Measurements from ENCODE around the gene RHBDL3.

The RHBDL3 gene

DNA sequence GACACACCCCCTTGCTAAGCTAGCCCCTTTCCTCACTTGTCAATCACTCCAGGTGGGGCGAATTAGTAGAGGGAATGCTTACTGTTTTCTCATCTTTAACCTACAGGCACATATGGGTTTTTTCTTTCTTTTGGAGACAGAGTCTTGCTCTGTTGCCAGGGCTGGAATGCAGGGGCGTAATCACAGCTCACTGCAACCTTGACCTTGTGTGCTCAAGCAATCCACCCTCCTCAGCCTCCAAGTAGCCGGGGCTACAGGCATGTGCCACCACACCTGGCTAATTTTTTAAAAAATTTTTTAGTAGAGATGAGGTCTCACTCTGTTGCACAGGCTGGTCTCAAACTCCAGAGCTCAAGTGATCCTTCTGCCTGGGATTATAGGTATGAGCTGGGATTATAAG, 38.7 kb upstream of the RHBDL3 start:
- Histone ChIP-seq H3K9me3 (replicated peaks; ENCODE audit: insufficient read depth, low read length) (no peaks in the 10 kb centered on the region), H3F3A (ENCODE audit: insufficient read depth, low read length) (peaks cover 5% of the 10 kb centered on the region), H3K4me2 (ENCODE audit: low read depth, low read length) (no peak overlapping the region), H4K20me1 (ENCODE audit: insufficient read depth, low read length) (no peaks in the 10 kb centered on the region), H3K27ac (ENCODE audit: low read length) (no peak overlapping the region), H3K27me3 (replicated peaks; ENCODE audit: insufficient read depth, low read length) (no peaks in the 10 kb centered on the region), H3K79me2 (ENCODE audit: low read length) (no peaks in the 10 kb centered on the region), H2AFZ (ENCODE audit: low read length) (no peak overlapping the region), H3K36me3 (replicated peaks; ENCODE audit: insufficient read depth, low read length) (no peaks in the 10 kb centered on the region), H3K4me3 (ENCODE audit: low read length) (no peak overlapping the region), H3K9me2 (replicated peaks; ENCODE audit: insufficient read depth, low read length) (no peaks in the 10 kb centered on the region), H3K4me1 (ENCODE audit: low read length) (peaks cover 4% of the 10 kb centered on the region; the same call in 1 of the 2 replicates), H3K9ac (ENCODE audit: low read length) (no peak overlapping the region)
- no peak for DNase-seq
- TF ChIP-seq EZH2phosphoT487 (IDR thresholded peaks at IDR 0.05; ENCODE audit: low read length) = no peak
- no peak for TF ChIP-seq EZH2 (optimal IDR thresholded peaks at IDR 0.05; ENCODE audit: low read depth, low read length)
- no peak for TF ChIP-seq CTCF (IDR thresholded peaks at IDR 0.05; ENCODE audit: low read length)

DNA sequence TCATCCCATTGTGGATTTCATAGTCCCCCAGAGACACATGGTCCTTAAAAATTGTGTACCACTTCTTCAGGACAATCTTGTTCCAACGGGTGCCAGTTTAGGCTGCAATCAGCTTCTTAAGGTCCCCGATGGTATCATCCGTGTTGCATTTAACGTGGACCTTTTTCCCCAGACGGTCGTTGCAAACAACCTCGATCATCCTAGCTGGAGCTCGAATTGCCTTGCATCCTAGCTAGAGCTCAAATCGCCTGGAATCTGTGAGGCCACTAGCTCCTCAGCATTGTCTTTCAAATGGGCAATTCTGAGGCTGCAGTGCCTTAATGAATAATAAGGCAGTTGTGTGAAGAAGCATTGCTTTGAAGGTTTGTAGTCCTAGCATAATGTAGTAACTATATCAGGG, 37.7 kb upstream of the RHBDL3 start:
- Histone ChIP-seq H3K79me2 (ENCODE audit: low read length) (no peaks in the 10 kb centered on the region), H4K20me1 (ENCODE audit: insufficient read depth, low read length) (no peaks in the 10 kb centered on the region), H3K27ac (ENCODE audit: low read length) (no peak overlapping the region), H3K4me2 (ENCODE audit: low read depth, low read length) (no peak overlapping the region), H3K9ac (ENCODE audit: low read length) (no peak overlapping the region), H2AFZ (ENCODE audit: low read length) (no peak overlapping the region), H3K4me3 (ENCODE audit: low read length) (no peak overlapping the region), H3F3A (ENCODE audit: insufficient read depth, low read length) (no peaks in the 10 kb centered on the region), H3K9me3 (replicated peaks; ENCODE audit: insufficient read depth, low read length) (no peaks in the 10 kb centered on the region), H3K4me1 (ENCODE audit: low read length) (no peaks in the 10 kb centered on the region), H3K9me2 (replicated peaks; ENCODE audit: insufficient read depth, low read length) (no peaks in the 10 kb centered on the region), H3K27me3 (replicated peaks; ENCODE audit: insufficient read depth, low read length) (no peaks in the 10 kb centered on the region), H3K36me3 (replicated peaks; ENCODE audit: insufficient read depth, low read length) (no peaks in the 10 kb centered on the region)
- TF ChIP-seq EZH2 (optimal IDR thresholded peaks at IDR 0.05; ENCODE audit: low read depth, low read length) = no peak
- TF ChIP-seq CTCF (IDR thresholded peaks at IDR 0.05; ENCODE audit: low read length) = no peak
- no peak for TF ChIP-seq EZH2phosphoT487 (IDR thresholded peaks at IDR 0.05; ENCODE audit: low read length)
- DNase-seq = no peak

DNA sequence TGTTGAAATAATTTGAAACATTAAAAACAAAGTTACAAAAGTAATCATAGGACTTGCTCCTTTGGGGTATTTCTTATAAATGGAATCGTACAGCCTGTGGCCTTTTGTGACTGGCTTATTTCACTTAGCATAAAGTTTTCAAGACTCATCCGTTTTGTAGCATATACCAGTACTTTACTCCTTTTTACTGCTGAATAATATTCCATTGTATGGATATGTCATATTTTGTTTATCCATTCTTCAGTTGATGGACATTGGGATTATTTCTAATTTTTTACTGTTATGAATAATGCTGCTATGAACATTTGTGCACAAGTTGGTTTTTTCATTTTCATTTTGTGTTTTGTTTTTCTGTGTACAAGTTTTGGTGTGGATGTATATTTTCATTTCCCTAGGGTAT, 30.0 kb upstream of the RHBDL3 start:
- H3K9me2 ChIP-seq (replicated peaks; ENCODE audit: insufficient read depth, low read length) = no peaks in the 10 kb centered on the region
- H3K9me3 ChIP-seq (replicated peaks; ENCODE audit: insufficient read depth, low read length) = no peaks in the 10 kb centered on the region
- no peaks in the 10 kb centered on the region for H4K20me1 ChIP-seq (ENCODE audit: insufficient read depth, low read length)
- no peaks in the 10 kb centered on the region for H3K36me3 ChIP-seq (replicated peaks; ENCODE audit: insufficient read depth, low read length)
- no peak overlapping the region for H3K27ac ChIP-seq (ENCODE audit: low read length)
- H3K4me2 ChIP-seq (ENCODE audit: low read depth, low read length) = no peak overlapping the region
- no peak overlapping the region for H2AFZ ChIP-seq (ENCODE audit: low read length)
- no peak overlapping the region for H3K9ac ChIP-seq (ENCODE audit: low read length)
- no peak overlapping the region for H3K4me3 ChIP-seq (ENCODE audit: low read length)
- H3K79me2 ChIP-seq (ENCODE audit: low read length) = no peaks in the 10 kb centered on the region
- TF ChIP-seq EZH2 (optimal IDR thresholded peaks at IDR 0.05; ENCODE audit: low read depth, low read length) (no peak), CTCF (IDR thresholded peaks at IDR 0.05; ENCODE audit: low read length) (no peak), EZH2phosphoT487 (IDR thresholded peaks at IDR 0.05; ENCODE audit: low read length) (no peak)
- H3K27me3 ChIP-seq (replicated peaks; ENCODE audit: insufficient read depth, low read length) = no peaks in the 10 kb centered on the region
- DNase-seq = no peak
- no peaks in the 10 kb centered on the region for H3F3A ChIP-seq (ENCODE audit: insufficient read depth, low read length)
- no peaks in the 10 kb centered on the region for H3K4me1 ChIP-seq (ENCODE audit: low read length)
